ENCODE data around the gene LAMB3. TPM values are rescaled to one million over a fixed set of nuclear protein-coding genes. Genes with fewer than 3 reads are reported as not detected.

The LAMB3 gene
- total and polyA plus RNA-seq, 2 donors (not counting 1 experiment from before 2014, with no cell fraction given) = 0.33 to 0.37 TPM

- H3K4me2 ChIP-seq (replicated peaks; ENCODE audit: low read depth, low read length, poor library complexity, severe bottlenecking) = no peak overlapping the region
- ATAC-seq (ENCODE audit: low read depth) (no peak), DNase-seq (no peak)
- H3K79me2 ChIP-seq (ENCODE audit: control insufficient read depth, insufficient read depth, low read length) = no peaks in the 10 kb centered on the region
- Mint-ChIP-seq H3K27me3 (peaks cover 20% of the 10 kb centered on the region), H3K4me1 (no peaks in the 10 kb centered on the region), H3K27ac (no peak overlapping the region), H3K9me3 (ENCODE audit: insufficient read depth) (no peaks in the 10 kb centered on the region), H3K4me3 (no peak overlapping the region)
- no peaks in the 10 kb centered on the region for H3K4me1 ChIP-seq (ENCODE audit: control insufficient read depth in 2 of 2, insufficient read depth in 2 of 2, low read length in 2 of 2)
- no peaks in the 10 kb centered on the region for H3K9me3 ChIP-seq (ENCODE audit: control extremely low read depth in 1 of 3, control insufficient read depth in 2 of 3, insufficient read depth in 1 of 3, low read length in 2 of 3)
- H2AFZ ChIP-seq (ENCODE audit: insufficient read depth, low read depth, low read length, poor library complexity, severe bottlenecking) = no peak overlapping the region
- no peak overlapping the region for H3K4me3 ChIP-seq (ENCODE audit: control extremely low read depth in 1 of 5, extremely low read depth in 1 of 5, insufficient read depth in 1 of 5, low read depth in 2 of 5, low read length in 4 of 5)
- intact Hi-C loops (cut with micrococcal nuclease) = no loop called here
- no peak overlapping the region for H3K27ac ChIP-seq (ENCODE audit: low read length in 2 of 2)
- ChIA-PET POLR2A (no interaction called here), CTCF (interaction anchor here (0.9 kb wide), 1 partner anchor 13 kb away, joined by 3 read pairs; no protein-coding TSS in a partner anchor)
- H3K27me3 ChIP-seq (replicated peaks in 1 of 4; ENCODE audit: control extremely low read depth in 1 of 4, control insufficient read depth in 3 of 4, insufficient read depth in 4 of 4, low read length in 3 of 4) = peaks cover 0 to 10% (median 0%) of the 10 kb centered on the region in 4 experiments
- WGBS (ENCODE audit: insufficient coverage) = 100% methylated on average over 3 of the region's 5 CpGs
- no peak overlapping the region for H3K9ac ChIP-seq (ENCODE audit: low read length)
- H3K36me3 ChIP-seq (replicated peaks in 1 of 2; ENCODE audit: control extremely low read depth in 1 of 2, control insufficient read depth in 1 of 2, extremely low read depth in 1 of 2, insufficient read depth in 2 of 2, low read length in 1 of 2) = no peaks in the 10 kb centered on the region
- H4K20me1 ChIP-seq (ENCODE audit: control insufficient read depth, insufficient read depth, low read length, poor library complexity, severe bottlenecking) = no peaks in the 10 kb centered on the region
- TF ChIP-seq EZH2 (IDR thresholded peaks at IDR 0.05; ENCODE audit: borderline replicate concordance, insufficient read depth, low read depth, low read length, poor library complexity, severe bottlenecking) = no peak
- TF ChIP-seq CTCF (IDR thresholded peaks at IDR 0.05) = no peak
Measured at GRCh38 chr1:209614151-209614420, 38.1 kb downstream of the LAMB3 start.

- CTCF ChIA-PET = interaction anchor here (0.9 to 1.0 kb wide), 2 partner anchors 11 to 14 kb away, joined by 3 read pairs; no protein-coding TSS in a partner anchor
- intact Hi-C loops (cut with micrococcal nuclease) = no loop called here
- Histone ChIP-seq H2AFZ (ENCODE audit: insufficient read depth, low read depth, low read length, poor library complexity, severe bottlenecking) (no peak overlapping the region), H3K4me1 (ENCODE audit: control insufficient read depth in 2 of 2, insufficient read depth in 2 of 2, low read length in 2 of 2) (no peaks in the 10 kb centered on the region), H3K36me3 (replicated peaks in 1 of 2; ENCODE audit: control extremely low read depth in 1 of 2, control insufficient read depth in 1 of 2, extremely low read depth in 1 of 2, insufficient read depth in 2 of 2, low read length in 1 of 2) (no peaks in the 10 kb centered on the region), H3K27ac (ENCODE audit: low read length in 2 of 2) (no peak overlapping the region), H3K9ac (ENCODE audit: low read length) (no peak overlapping the region), H3K4me3 (ENCODE audit: control extremely low read depth in 1 of 5, extremely low read depth in 1 of 5, insufficient read depth in 1 of 5, low read depth in 2 of 5, low read length in 4 of 5) (no peak overlapping the region), H4K20me1 (ENCODE audit: control insufficient read depth, insufficient read depth, low read length, poor library complexity, severe bottlenecking) (no peaks in the 10 kb centered on the region), H3K4me2 (replicated peaks; ENCODE audit: low read depth, low read length, poor library complexity, severe bottlenecking) (no peak overlapping the region), H3K27me3 (replicated peaks in 1 of 4; ENCODE audit: control extremely low read depth in 1 of 4, control insufficient read depth in 3 of 4, insufficient read depth in 4 of 4, low read length in 3 of 4) (peaks cover 0 to 8% (median 0%) of the 10 kb centered on the region in 4 experiments), H3K9me3 (ENCODE audit: control extremely low read depth in 1 of 3, control insufficient read depth in 2 of 3, insufficient read depth in 1 of 3, low read length in 2 of 3) (no peaks in the 10 kb centered on the region), H3K79me2 (ENCODE audit: control insufficient read depth, insufficient read depth, low read length) (no peaks in the 10 kb centered on the region)
- no peak overlapping the region for H3K4me3 Mint-ChIP-seq
- H3K9me3 Mint-ChIP-seq (ENCODE audit: insufficient read depth) = no peaks in the 10 kb centered on the region
- POLR2A ChIA-PET = no interaction called here
- H3K4me1 Mint-ChIP-seq = no peaks in the 10 kb centered on the region
- H3K27me3 Mint-ChIP-seq = peaks cover 18% of the 10 kb centered on the region
- DNase-seq (no peak), ATAC-seq (ENCODE audit: low read depth) (no peak)
- TF ChIP-seq CTCF (IDR thresholded peaks at IDR 0.05) (no peak), EZH2 (IDR thresholded peaks at IDR 0.05; ENCODE audit: borderline replicate concordance, insufficient read depth, low read depth, low read length, poor library complexity, severe bottlenecking) (no peak)
- no peak overlapping the region for H3K27ac Mint-ChIP-seq
- 96% methylated on average over 2 of the region's 4 CpGs for WGBS (ENCODE audit: insufficient coverage)
Measured at GRCh38 chr1:209613400-209614150, 38.6 kb downstream of the LAMB3 start.
